Retinal pigment epithelial cell (primary cell): Measurements from ENCODE around the gene ZBTB8A.
"Not testable (repeated sequence)": the region's sequence is repeated elsewhere in the genome, so short reads cannot be mapped to it uniquely, and the experiment has no call there.

Experiments used
- DNase-seq: peaks from one replicate; pipeline ENCODE4 v3.0.0-alpha.2; 2010; ENCODE audit warnings: low read depth
- H3K4me3 ChIP-seq: 2 replicates; pipeline ENCODE4 v1.5.1; 2011; ENCODE audit warnings: mild to moderate bottlenecking, low read length, control low read depth, moderate library complexity
- TF ChIP-seq, protein P1 (sequence below): conservative IDR thresholded peaks from 2 replicates; pipeline ENCODE4 v1.5.1; 2011; ENCODE audit warnings: low read depth, low read length, control low read depth, inconsistent platforms

Gene ZBTB8A

GRCh38 chr1:32546611-32547010, 7.4 kb downstream of the ZBTB8A start:
- no peak for DNase-seq
- H3K4me3 ChIP-seq: no peak overlapping the region
- TF ChIP-seq, protein P1, sequence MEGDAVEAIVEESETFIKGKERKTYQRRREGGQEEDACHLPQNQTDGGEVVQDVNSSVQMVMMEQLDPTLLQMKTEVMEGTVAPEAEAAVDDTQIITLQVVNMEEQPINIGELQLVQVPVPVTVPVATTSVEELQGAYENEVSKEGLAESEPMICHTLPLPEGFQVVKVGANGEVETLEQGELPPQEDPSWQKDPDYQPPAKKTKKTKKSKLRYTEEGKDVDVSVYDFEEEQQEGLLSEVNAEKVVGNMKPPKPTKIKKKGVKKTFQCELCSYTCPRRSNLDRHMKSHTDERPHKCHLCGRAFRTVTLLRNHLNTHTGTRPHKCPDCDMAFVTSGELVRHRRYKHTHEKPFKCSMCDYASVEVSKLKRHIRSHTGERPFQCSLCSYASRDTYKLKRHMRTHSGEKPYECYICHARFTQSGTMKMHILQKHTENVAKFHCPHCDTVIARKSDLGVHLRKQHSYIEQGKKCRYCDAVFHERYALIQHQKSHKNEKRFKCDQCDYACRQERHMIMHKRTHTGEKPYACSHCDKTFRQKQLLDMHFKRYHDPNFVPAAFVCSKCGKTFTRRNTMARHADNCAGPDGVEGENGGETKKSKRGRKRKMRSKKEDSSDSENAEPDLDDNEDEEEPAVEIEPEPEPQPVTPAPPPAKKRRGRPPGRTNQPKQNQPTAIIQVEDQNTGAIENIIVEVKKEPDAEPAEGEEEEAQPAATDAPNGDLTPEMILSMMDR: no peak

- DNase-seq: no peak
- TF ChIP-seq, protein P1: no peak
- no peak overlapping the region for H3K4me3 ChIP-seq
Measured at GRCh38 chr1:32549616-32550015, 10.4 kb downstream of the ZBTB8A start.

DNA sequence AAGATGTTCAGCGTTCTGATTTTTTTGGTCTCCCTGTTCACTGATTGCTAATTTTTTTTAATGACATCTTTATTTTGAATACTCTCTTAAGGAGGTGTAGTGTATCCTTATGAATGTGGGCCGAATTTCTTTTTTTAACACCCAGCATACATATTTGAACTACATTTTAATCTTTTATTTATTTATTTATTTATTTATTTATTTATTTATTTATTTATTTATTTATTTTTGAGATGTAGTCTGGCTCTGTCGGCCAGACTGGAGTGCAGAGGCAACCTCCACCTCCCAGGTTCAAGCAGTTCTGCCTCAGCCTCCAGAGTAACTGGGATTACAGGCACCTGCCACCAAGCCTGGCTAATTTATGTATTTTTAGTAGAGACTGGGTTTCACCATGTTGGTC, 15.1 kb downstream of the ZBTB8A start:
- no peak for DNase-seq
- TF ChIP-seq, protein P1: no peak
- no peak overlapping the region for H3K4me3 ChIP-seq

DNA sequence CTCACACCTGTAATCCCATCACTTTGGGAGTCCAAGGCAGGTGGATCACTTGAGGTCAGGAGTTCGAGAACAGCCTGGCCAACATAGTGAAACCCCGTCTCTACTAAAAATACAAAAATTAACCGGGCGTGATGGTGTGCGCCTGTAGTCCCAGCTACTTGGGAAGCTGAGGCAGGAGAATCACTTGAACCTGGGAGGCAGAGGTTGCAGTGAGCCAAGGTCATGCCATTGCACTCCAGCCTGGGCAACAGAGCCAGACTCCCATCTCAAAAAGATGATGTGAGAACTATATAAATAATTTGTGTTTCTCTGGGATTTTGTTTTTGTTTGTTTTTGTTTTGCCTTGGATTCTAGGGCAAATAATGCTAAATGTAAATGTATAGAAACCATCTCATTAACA, 17.8 kb downstream of the ZBTB8A start:
- DNase-seq, H3K4me3 ChIP-seq: not testable (repeated sequence)

DNA sequence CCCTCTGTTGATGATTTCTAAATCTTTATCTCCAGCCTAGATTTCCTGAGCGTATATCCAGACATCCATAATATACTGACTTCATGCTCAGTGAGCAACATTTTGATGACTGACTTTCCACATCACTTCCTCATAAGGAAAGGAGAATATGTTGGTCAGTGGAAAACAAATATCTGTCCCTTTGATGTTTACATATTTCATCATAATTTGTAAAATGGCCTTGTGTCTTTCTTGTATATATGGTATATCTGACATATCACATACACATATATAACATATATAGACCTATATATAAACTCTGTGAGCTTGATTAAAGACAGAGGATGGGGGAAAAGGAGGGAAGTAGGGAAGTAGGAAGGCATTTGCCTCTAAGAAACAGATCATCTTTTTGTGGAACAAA, 18.6 kb downstream of the ZBTB8A start:
- no peak for DNase-seq
- TF ChIP-seq, protein P1: no peak
- no peak overlapping the region for H3K4me3 ChIP-seq

GRCh38 chr1:32568929-32569328, 29.7 kb downstream of the ZBTB8A start:
- TF ChIP-seq, protein P1: no peak
- no peak overlapping the region for H3K4me3 ChIP-seq
- DNase-seq: no peak

GRCh38 chr1:32580348-32581017, 41.3 kb downstream of the ZBTB8A start:
- TF ChIP-seq, protein P1: no peak
- H3K4me3 ChIP-seq: no peak overlapping the region
- no peak for DNase-seq

DNA sequence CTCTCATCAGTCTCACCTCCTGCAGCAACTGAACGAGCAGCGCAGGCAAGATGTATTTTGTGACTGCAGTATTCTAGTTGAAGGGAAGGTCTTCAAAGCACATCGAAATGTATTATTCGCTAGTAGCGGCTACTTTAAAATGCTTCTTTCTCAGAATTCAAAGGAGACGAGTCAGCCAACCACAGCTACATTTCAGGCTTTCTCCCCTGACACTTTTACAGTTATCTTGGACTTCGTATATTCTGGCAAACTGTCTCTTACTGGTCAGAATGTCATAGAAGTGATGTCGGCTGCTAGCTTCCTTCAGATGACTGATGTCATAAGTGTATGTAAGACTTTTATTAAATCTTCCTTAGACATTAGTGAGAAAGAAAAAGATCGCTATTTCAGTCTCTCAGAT, 53.7 kb downstream of the ZBTB8A start:
- no peak overlapping the region for H3K4me3 ChIP-seq
- DNase-seq: no peak
- TF ChIP-seq, protein P1: no peak
